SK-N-SH (cell line): ENCODE measurements around the gene ETV6. TPM values are rescaled to one million over a fixed set of nuclear protein-coding genes. Genes with fewer than 3 reads are reported as not detected.

Source experiments
- CTCF ChIA-PET: fragments of 300-600, 350-600 bp; formaldehyde crosslinking; extraction: SDS; loops from one replicate; lab custom pipeline; 2021; lab: Yijun Ruan, JAX
- POLR2A ChIA-PET: fragments of 350-600 bp; sonication (Branson Sonifier 250); formaldehyde crosslinking; extraction: SDS; loops from one replicate; lab custom pipeline; 2020; ENCODE audit warnings: antibody characterized with exemption, inconsistent platforms; lab: Yijun Ruan, JAX
- DNase-seq: peaks from one replicate; pipeline ENCODE4 v3.0.0; 2012
- H2AFZ ChIP-seq: fragments of 200-600 bp; sonication (generic); 2 replicates; pipeline ENCODE4 v1.8.1; 2016; ENCODE audit warnings: antibody characterized with exemption, mild to moderate bottlenecking, low read depth
- H3F3A ChIP-seq: fragments of 200-600 bp; sonication (generic); replicated peaks from 2 replicates; pipeline ENCODE3; 2016; ENCODE audit warnings: antibody characterized with exemption, mild to moderate bottlenecking; ENCODE audit not compliant: insufficient read depth
- H3K27ac ChIP-seq, 2 experiments: fragments of 200-500 bp in 1 of 2; fragments of 200-600 bp in 1 of 2; sonication (Bioruptor generic) in 1 of 2; sonication (generic), shearing (Covaris generic) in 1 of 2; 2 replicates each; pipeline versions ENCODE4 v1.5.1 to v1.6.1; 2014 to 2016; ENCODE audit warnings: low read depth in 2 of 2, inconsistent platforms in 1 of 2, low read length in 1 of 2, mild to moderate bottlenecking in 1 of 2, mixed read lengths in 1 of 2
- H3K27me3 ChIP-seq: fragments of 200-600 bp; sonication (generic), shearing (Covaris generic); 2 replicates; pipeline ENCODE4 v1.6.1; 2016; ENCODE audit warnings: mixed run types; ENCODE audit not compliant: insufficient read depth
- H3K36me3 ChIP-seq, 2 experiments: fragments of 200-500 bp in 1 of 2; fragments of 200-600 bp in 1 of 2; sonication (Bioruptor generic) in 1 of 2; sonication (generic) in 1 of 2; replicated peaks in 1 of 2; 2 replicates each; pipeline versions ENCODE3 to v1.5.1; 2014 to 2016; ENCODE audit warnings: low read length in 1 of 2, mild to moderate bottlenecking in 1 of 2; ENCODE audit not compliant: insufficient read depth in 2 of 2, control insufficient read depth in 1 of 2
- H3K4me1 ChIP-seq, 2 experiments: fragments of 200-500 bp in 1 of 2; fragments of 200-600 bp in 1 of 2; sonication (Bioruptor generic) in 1 of 2; sonication (generic), shearing (Covaris generic) in 1 of 2; 2 replicates each; pipeline versions ENCODE4 v1.5.1 to v1.6.1; 2014 to 2016; ENCODE audit warnings: low read depth in 1 of 2, low read length in 1 of 2, mixed run types in 1 of 2; ENCODE audit not compliant: insufficient read depth in 2 of 2, control insufficient read depth in 1 of 2
- H3K4me2 ChIP-seq: fragments of 200-600 bp; sonication (generic), shearing (Covaris generic); 2 replicates; pipeline ENCODE4 v1.6.1; 2017; ENCODE audit warnings: mixed run types
- H3K4me3 ChIP-seq, 2 experiments: fragments of 200-500 bp in 1 of 2; fragments of 200-600 bp in 1 of 2; sonication (Bioruptor generic) in 1 of 2; sonication (generic), shearing (Covaris generic) in 1 of 2; 2 replicates each; pipeline versions ENCODE4 v1.5.1 to v1.8.1; 2014 to 2016; ENCODE audit warnings: low read depth in 2 of 2, inconsistent platforms in 1 of 2, low read length in 1 of 2, mild to moderate bottlenecking in 1 of 2, mixed read lengths in 1 of 2, moderate library complexity in 1 of 2
- H3K79me2 ChIP-seq: fragments of 200-600 bp; sonication (generic); 2 replicates; pipeline ENCODE4 v1.8.1; 2017; ENCODE audit warnings: mild to moderate bottlenecking; ENCODE audit not compliant: insufficient read depth
- H3K9ac ChIP-seq: fragments of 200-600 bp; sonication (generic); 2 replicates; pipeline ENCODE4 v1.6.1; 2017; ENCODE audit warnings: mixed run types
- H3K9me2 ChIP-seq: fragments of 200-600 bp; sonication (generic); 2 replicates; pipeline ENCODE4 v1.6.1; 2017; ENCODE audit warnings: mixed run types
- H3K9me3 ChIP-seq: fragments of 200-600 bp; sonication (generic); 2 replicates; pipeline ENCODE4 v1.6.1; 2017; ENCODE audit warnings: mixed run types, mild to moderate bottlenecking, moderate library complexity
- H4K20me1 ChIP-seq: fragments of 200-600 bp; sonication (generic); 2 replicates; pipeline ENCODE4 v1.6.1; 2017; ENCODE audit warnings: mild to moderate bottlenecking, mixed run types; ENCODE audit not compliant: insufficient read depth
- CHD2 ChIP-seq: fragments of 150-350 bp; IDR thresholded peaks from 2 replicates; pipeline ENCODE4 v1.6.1; 2018; ENCODE audit warnings: low read length; ENCODE audit not compliant: partially characterized antibody
- ELF1 ChIP-seq: IDR thresholded peaks from 2 replicates; pipeline ENCODE4 v1.4.0; 2012
- EP300 ChIP-seq, 2 experiments: IDR thresholded peaks; 2 replicates each; pipeline versions ENCODE4 v1.4.0 to v1.6.1; 2012; ENCODE audit warnings: borderline replicate concordance in 1 of 2, low read depth in 1 of 2, low read length in 1 of 2
- GABPA ChIP-seq: IDR thresholded peaks from 2 replicates; pipeline ENCODE4 v1.4.0; 2012; ENCODE audit warnings: low read depth, mild to moderate bottlenecking
- GATA2 ChIP-seq: sonication (generic); formaldehyde crosslinking; IDR thresholded peaks from 2 replicates; pipeline ENCODE4 v1.5.0; 2020; ENCODE audit warnings: mild to moderate bottlenecking, missing genetic modification reagents
- JUND ChIP-seq: IDR thresholded peaks from 2 replicates; pipeline ENCODE4 v1.4.0; 2012
- NRF1 ChIP-seq: IDR thresholded peaks from 2 replicates; pipeline ENCODE4 v1.6.1; 2012; ENCODE audit warnings: low read depth, mild to moderate bottlenecking, low read length
- RCOR1 ChIP-seq: fragments of 150-350 bp; IDR thresholded peaks from 2 replicates; pipeline ENCODE4 v1.6.1; 2017; ENCODE audit warnings: antibody characterized with exemption, low read length
- RXRA ChIP-seq: IDR thresholded peaks from 2 replicates; pipeline ENCODE4 v1.4.0; 2012; ENCODE audit warnings: low read depth, mild to moderate bottlenecking, borderline replicate concordance
- TCF12 ChIP-seq: IDR thresholded peaks from 2 replicates; pipeline ENCODE4 v1.4.0; 2012
- TEAD4 ChIP-seq: IDR thresholded peaks from 2 replicates; pipeline ENCODE4 v1.4.0; 2012; ENCODE audit warnings: mild to moderate bottlenecking, borderline replicate concordance; ENCODE audit not compliant: insufficient read depth
- WGBS: methylation state at CpG from one replicate; pipeline ENCODE4 v1.1.6; 2017; ENCODE audit warnings: low lambda C conversion rate; 5-methylcytosine and 5-hydroxymethylcytosine counted together
- polyA plus RNA-seq, 3 experiments: library from polyadenylated mRNA; depleted of rRNA; stranded (reverse); fragments of >200 nt; gene quantifications; 2 replicates each; pipeline ENCODE4 v1.2.3, GENCODE V29; 2012
- TF ChIP-seq, protein P1 (sequence below): IDR thresholded peaks from 2 replicates; pipeline ENCODE4 v1.6.1; 2012; ENCODE audit warnings: mild to moderate bottlenecking, low read depth, low read length, moderate library complexity
- TF ChIP-seq, protein P2 (sequence below): fragments of 200-600 bp; sonication (generic); IDR thresholded peaks from 2 replicates; pipeline ENCODE4 v1.6.1; 2017; ENCODE audit warnings: antibody characterized with exemption, mild to moderate bottlenecking, moderate library complexity

Gene ETV6
- polyA plus RNA-seq, 1 of the 3 experiments (the other 2 are of a cell fraction), result 4.0 TPM

DNA sequence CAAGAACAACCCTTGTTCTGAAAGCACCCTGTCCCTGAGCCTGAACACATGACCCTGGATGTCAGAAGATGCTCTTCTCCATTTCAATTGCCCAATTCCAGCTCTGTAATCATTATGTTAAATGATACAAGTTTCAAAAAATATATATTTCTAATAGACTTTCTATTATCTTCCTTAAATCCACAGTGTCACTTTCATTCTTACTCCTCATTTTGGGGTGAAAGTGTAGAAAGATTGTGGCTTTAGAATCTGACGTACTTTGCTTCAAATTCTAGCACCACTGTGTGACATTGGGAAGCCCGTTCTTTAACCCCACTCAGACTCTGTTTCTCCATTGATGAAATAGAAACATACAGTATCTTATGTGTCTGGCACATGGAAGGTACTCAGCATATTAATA lies 83.2 kb downstream of the ETV6 start:
- H4K20me1 ChIP-seq, result no peaks in the 10 kb centered on the region
- no peaks in the 10 kb centered on the region for H3K27me3 ChIP-seq
- CTCF ChIA-PET, result no interaction called here
- no peak for TF ChIP-seq NRF1
- TF ChIP-seq GATA2 (CRISPR knock-in tag), result no peak
- TF ChIP-seq, protein P1, sequence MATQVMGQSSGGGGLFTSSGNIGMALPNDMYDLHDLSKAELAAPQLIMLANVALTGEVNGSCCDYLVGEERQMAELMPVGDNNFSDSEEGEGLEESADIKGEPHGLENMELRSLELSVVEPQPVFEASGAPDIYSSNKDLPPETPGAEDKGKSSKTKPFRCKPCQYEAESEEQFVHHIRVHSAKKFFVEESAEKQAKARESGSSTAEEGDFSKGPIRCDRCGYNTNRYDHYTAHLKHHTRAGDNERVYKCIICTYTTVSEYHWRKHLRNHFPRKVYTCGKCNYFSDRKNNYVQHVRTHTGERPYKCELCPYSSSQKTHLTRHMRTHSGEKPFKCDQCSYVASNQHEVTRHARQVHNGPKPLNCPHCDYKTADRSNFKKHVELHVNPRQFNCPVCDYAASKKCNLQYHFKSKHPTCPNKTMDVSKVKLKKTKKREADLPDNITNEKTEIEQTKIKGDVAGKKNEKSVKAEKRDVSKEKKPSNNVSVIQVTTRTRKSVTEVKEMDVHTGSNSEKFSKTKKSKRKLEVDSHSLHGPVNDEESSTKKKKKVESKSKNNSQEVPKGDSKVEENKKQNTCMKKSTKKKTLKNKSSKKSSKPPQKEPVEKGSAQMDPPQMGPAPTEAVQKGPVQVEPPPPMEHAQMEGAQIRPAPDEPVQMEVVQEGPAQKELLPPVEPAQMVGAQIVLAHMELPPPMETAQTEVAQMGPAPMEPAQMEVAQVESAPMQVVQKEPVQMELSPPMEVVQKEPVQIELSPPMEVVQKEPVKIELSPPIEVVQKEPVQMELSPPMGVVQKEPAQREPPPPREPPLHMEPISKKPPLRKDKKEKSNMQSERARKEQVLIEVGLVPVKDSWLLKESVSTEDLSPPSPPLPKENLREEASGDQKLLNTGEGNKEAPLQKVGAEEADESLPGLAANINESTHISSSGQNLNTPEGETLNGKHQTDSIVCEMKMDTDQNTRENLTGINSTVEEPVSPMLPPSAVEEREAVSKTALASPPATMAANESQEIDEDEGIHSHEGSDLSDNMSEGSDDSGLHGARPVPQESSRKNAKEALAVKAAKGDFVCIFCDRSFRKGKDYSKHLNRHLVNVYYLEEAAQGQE, result no peak
- TF ChIP-seq TCF12, result no peak
- TF ChIP-seq CHD2, result no peak
- no peak for TF ChIP-seq GABPA
- TF ChIP-seq, protein P2, sequence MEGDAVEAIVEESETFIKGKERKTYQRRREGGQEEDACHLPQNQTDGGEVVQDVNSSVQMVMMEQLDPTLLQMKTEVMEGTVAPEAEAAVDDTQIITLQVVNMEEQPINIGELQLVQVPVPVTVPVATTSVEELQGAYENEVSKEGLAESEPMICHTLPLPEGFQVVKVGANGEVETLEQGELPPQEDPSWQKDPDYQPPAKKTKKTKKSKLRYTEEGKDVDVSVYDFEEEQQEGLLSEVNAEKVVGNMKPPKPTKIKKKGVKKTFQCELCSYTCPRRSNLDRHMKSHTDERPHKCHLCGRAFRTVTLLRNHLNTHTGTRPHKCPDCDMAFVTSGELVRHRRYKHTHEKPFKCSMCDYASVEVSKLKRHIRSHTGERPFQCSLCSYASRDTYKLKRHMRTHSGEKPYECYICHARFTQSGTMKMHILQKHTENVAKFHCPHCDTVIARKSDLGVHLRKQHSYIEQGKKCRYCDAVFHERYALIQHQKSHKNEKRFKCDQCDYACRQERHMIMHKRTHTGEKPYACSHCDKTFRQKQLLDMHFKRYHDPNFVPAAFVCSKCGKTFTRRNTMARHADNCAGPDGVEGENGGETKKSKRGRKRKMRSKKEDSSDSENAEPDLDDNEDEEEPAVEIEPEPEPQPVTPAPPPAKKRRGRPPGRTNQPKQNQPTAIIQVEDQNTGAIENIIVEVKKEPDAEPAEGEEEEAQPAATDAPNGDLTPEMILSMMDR, result no peak
- peaks cover 0 to 13% of the 10 kb centered on the region in 2 experiments; a peak in 3 of 4 replicates for H3K4me1 ChIP-seq
- no peaks in the 10 kb centered on the region for H3K36me3 ChIP-seq
- peaks cover 85% of the 10 kb centered on the region for H3K79me2 ChIP-seq
- DNase-seq, result no peak
- peaks cover 15% of the 10 kb centered on the region for H3F3A ChIP-seq
- no peak overlapping the region for H3K9ac ChIP-seq
- WGBS, result 100% methylated on average over 2 of the region's 2 CpGs
- no peak overlapping the region for H3K4me2 ChIP-seq
- no peak overlapping the region for H2AFZ ChIP-seq
- H3K27ac ChIP-seq, result no peak overlapping the region
- POLR2A ChIA-PET, result no interaction called here
- no peaks in the 10 kb centered on the region for H3K9me3 ChIP-seq
- H3K4me3 ChIP-seq, result no peak overlapping the region
- no peaks in the 10 kb centered on the region for H3K9me2 ChIP-seq

DNA sequence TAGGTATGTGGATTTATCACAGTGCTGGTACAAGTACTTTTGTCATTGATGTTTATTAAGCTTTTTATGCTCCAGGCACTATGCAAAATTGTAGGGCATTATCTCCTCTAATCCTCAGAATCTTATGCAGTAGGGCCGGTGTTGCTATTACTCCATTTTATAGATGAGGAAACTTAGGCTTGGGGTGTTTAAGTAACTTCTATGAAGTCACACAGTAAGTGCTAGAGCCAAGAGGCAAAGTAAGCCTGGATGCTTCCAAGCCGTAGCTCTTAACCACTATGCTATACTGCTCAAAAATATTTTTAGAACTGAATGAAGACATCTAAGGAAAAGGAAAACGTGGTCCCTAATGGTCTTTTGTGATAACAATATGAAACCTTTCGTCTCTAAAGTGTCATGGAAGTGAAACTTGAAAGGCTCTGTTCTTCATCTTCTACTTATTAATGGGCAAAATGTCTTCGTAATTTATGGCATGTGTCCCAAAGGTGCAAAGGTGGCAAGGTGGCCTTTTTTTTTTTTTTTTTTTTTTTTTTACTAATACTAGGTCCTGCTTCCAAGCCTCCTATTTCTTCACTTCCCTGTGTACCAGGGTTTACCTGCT lies 85.2 kb downstream of the ETV6 start:
- POLR2A ChIA-PET, result no interaction called here
- no peak overlapping the region for H3K9ac ChIP-seq
- H3K9me3 ChIP-seq, result no peaks in the 10 kb centered on the region
- H3K4me3 ChIP-seq, result no peak overlapping the region
- H3K27ac ChIP-seq, result no peak overlapping the region
- no peak for TF ChIP-seq GABPA
- no peak for TF ChIP-seq JUND
- no peak for TF ChIP-seq EP300 (IDR thresholded peaks at IDR 0.05; ENCODE audit: borderline replicate concordance in 1 of 2, low read depth in 1 of 2, low read length in 1 of 2)
- TF ChIP-seq TCF12, result no peak
- no peak for TF ChIP-seq ELF1
- TF ChIP-seq RCOR1, result no peak
- TF ChIP-seq, protein P1, result no peak
- TF ChIP-seq CHD2, result no peak
- no peak for TF ChIP-seq RXRA
- TF ChIP-seq TEAD4, result no peak
- H4K20me1 ChIP-seq, result no peaks in the 10 kb centered on the region
- no peaks in the 10 kb centered on the region for H3K9me2 ChIP-seq
- no peak overlapping the region for H3K4me2 ChIP-seq
- WGBS, result 90% methylated on average over 5 of the region's 5 CpGs
- peaks cover 8% of the 10 kb centered on the region for H3F3A ChIP-seq
- no peaks in the 10 kb centered on the region for H3K36me3 ChIP-seq
- peaks cover 80% of the 10 kb centered on the region for H3K79me2 ChIP-seq
- no peak overlapping the region for H2AFZ ChIP-seq
- CTCF ChIA-PET, result interaction anchor here (0.6 to 1.9 kb wide), 4 partner anchors 11 to 299 kb away, joined by 3 to 7 read pairs (median 6); no protein-coding TSS in a partner anchor
- no peaks in the 10 kb centered on the region for H3K27me3 ChIP-seq
- no peak for DNase-seq
- peaks cover 0 to 13% of the 10 kb centered on the region in 2 experiments; a peak in 3 of 4 replicates for H3K4me1 ChIP-seq
